ENCODE measurements around the gene ITPR1.

Gene ITPR1

DNA sequence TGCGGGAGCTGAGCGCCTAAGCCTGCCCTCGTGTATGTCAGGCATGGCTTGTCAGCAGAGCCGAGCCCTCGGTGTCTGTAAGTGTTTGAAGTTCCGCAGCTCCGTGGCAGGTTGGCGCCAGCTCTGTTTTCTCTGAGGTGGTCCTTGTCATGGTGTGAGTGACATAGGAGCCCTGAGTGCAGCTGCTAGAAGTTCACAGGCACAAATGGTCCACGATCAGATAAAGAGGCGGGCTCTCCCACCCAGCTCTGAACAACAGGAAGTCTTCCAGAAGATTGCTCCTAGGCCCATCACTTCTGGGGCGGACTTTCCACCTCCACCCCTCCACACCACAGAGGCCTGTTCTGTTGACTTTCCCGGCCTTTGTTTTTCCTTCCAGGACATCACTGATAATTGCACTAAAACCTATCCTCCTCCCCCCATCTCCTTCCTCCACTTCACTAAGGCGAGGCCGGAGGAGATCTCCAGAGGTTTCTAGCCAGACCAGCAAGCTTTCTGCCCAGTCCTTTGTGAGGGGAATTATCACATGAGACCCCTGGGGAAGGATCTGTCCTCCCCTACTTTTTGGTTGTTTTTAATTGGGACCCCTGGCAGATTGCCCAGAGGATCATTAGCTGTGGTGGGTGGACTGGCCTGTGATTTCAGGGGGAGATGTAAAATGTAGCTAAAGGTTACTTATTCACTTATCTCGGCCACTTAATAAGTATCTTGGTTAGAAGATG is 19.9 kb downstream of the ITPR1 start:
- no peak for TF ChIP-seq SNAI2 (CRISPR knock-in tag; IDR thresholded peaks at IDR 0.05)
- TF ChIP-seq PPARA (CRISPR knock-in tag; IDR thresholded peaks at IDR 0.05; ENCODE audit: borderline replicate concordance): 0 out of 2 replicates have a peak, but pooled peaks have one; percentile 2
- TF ChIP-seq OSR1 (CRISPR knock-in tag; IDR thresholded peaks at IDR 0.05): no peak
- TF ChIP-seq CSDC2 (CRISPR knock-in tag; IDR thresholded peaks at IDR 0.05): no peak
- TF ChIP-seq, protein P1, sequence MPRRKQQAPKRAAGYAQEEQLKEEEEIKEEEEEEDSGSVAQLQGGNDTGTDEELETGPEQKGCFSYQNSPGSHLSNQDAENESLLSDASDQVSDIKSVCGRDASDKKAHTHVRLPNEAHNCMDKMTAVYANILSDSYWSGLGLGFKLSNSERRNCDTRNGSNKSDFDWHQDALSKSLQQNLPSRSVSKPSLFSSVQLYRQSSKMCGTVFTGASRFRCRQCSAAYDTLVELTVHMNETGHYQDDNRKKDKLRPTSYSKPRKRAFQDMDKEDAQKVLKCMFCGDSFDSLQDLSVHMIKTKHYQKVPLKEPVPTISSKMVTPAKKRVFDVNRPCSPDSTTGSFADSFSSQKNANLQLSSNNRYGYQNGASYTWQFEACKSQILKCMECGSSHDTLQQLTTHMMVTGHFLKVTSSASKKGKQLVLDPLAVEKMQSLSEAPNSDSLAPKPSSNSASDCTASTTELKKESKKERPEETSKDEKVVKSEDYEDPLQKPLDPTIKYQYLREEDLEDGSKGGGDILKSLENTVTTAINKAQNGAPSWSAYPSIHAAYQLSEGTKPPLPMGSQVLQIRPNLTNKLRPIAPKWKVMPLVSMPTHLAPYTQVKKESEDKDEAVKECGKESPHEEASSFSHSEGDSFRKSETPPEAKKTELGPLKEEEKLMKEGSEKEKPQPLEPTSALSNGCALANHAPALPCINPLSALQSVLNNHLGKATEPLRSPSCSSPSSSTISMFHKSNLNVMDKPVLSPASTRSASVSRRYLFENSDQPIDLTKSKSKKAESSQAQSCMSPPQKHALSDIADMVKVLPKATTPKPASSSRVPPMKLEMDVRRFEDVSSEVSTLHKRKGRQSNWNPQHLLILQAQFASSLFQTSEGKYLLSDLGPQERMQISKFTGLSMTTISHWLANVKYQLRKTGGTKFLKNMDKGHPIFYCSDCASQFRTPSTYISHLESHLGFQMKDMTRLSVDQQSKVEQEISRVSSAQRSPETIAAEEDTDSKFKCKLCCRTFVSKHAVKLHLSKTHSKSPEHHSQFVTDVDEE (CRISPR knock-in tag; IDR thresholded peaks at IDR 0.05): peak; percentile 72
- peak; percentile 52; the same call in 1 of the 3 replicates for ATAC-seq

GRCh38 chr3:4514321-4514720 is 21.2 kb downstream of the ITPR1 start:
- no peak for ATAC-seq

GRCh38 chr3:4514916-4515315 is 21.8 kb downstream of the ITPR1 start:
- no peak for TF ChIP-seq ZFP3 (CRISPR knock-in tag; IDR thresholded peaks at IDR 0.05)
- TF ChIP-seq, protein P2, sequence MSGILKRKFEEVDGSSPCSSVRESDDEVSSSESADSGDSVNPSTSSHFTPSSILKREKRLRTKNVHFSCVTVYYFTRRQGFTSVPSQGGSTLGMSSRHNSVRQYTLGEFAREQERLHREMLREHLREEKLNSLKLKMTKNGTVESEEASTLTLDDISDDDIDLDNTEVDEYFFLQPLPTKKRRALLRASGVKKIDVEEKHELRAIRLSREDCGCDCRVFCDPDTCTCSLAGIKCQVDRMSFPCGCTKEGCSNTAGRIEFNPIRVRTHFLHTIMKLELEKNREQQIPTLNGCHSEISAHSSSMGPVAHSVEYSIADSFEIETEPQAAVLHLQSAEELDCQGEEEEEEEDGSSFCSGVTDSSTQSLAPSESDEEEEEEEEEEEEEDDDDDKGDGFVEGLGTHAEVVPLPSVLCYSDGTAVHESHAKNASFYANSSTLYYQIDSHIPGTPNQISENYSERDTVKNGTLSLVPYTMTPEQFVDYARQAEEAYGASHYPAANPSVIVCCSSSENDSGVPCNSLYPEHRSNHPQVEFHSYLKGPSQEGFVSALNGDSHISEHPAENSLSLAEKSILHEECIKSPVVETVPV (CRISPR knock-in tag; IDR thresholded peaks at IDR 0.05): no peak
- TF ChIP-seq ZNF8 (CRISPR knock-in tag; IDR thresholded peaks at IDR 0.05): no peak
- no peak for TF ChIP-seq PPARA (CRISPR knock-in tag; IDR thresholded peaks at IDR 0.05; ENCODE audit: borderline replicate concordance)
- no peak for TF ChIP-seq BACH2 (CRISPR knock-in tag; IDR thresholded peaks at IDR 0.05; ENCODE audit: borderline replicate concordance)
- TF ChIP-seq ZNF565 (CRISPR knock-in tag; conservative IDR thresholded peaks at IDR 0.05; ENCODE audit: low read depth): no peak
- no peak for TF ChIP-seq TCF4 (CRISPR knock-in tag; IDR thresholded peaks at IDR 0.05; ENCODE audit: borderline replicate concordance)
- no peak for ATAC-seq

More at GRCh38 chr3:4514321-4514720, 21.2 kb downstream of the ITPR1 start:
- no peak for TF ChIP-seq ESRRG (CRISPR knock-in tag; IDR thresholded peaks at IDR 0.05)
- TF ChIP-seq BACH2 (CRISPR knock-in tag; IDR thresholded peaks at IDR 0.05; ENCODE audit: borderline replicate concordance): no peak
- no peak for TF ChIP-seq ZNF8 (CRISPR knock-in tag; IDR thresholded peaks at IDR 0.05)

GRCh38 chr3:4515916-4516579 is 22.9 kb downstream of the ITPR1 start:
- TF ChIP-seq, protein P2 (CRISPR knock-in tag; IDR thresholded peaks at IDR 0.05): no peak
- no peak for TF ChIP-seq TCF4 (CRISPR knock-in tag; IDR thresholded peaks at IDR 0.05; ENCODE audit: borderline replicate concordance)
- no peak for TF ChIP-seq ZNF8 (CRISPR knock-in tag; IDR thresholded peaks at IDR 0.05)
- TF ChIP-seq CREB5 (CRISPR knock-in tag; IDR thresholded peaks at IDR 0.05; ENCODE audit: low read depth): no peak
- TF ChIP-seq ZFP30 (CRISPR knock-in tag; IDR thresholded peaks at IDR 0.05): no peak
- TF ChIP-seq PPARA (CRISPR knock-in tag; IDR thresholded peaks at IDR 0.05; ENCODE audit: borderline replicate concordance): no peak
- TF ChIP-seq RARB (CRISPR knock-in tag; IDR thresholded peaks at IDR 0.05): no peak
- no peak for TF ChIP-seq POU6F1 (CRISPR knock-in tag; IDR thresholded peaks at IDR 0.05; ENCODE audit: borderline replicate concordance, low read depth)
- TF ChIP-seq ESRRG (CRISPR knock-in tag; IDR thresholded peaks at IDR 0.05): no peak
- TF ChIP-seq, protein P1 (CRISPR knock-in tag; IDR thresholded peaks at IDR 0.05): no peak
- no peak for TF ChIP-seq ARNTL (CRISPR knock-in tag; IDR thresholded peaks at IDR 0.05; ENCODE audit: borderline replicate concordance, low read depth)
- no peak for TF ChIP-seq OSR1 (CRISPR knock-in tag; IDR thresholded peaks at IDR 0.05)
- TF ChIP-seq ZNF70 (CRISPR knock-in tag; IDR thresholded peaks at IDR 0.05): no peak
- no peak for ATAC-seq

Data from SK-N-SH treated with all-trans-retinoic acid at 6 μM for 48 hours (cell line).